HepG2 (cell line): ENCODE data around the gene RNF133. TPM values are rescaled to one million over a fixed set of nuclear protein-coding genes. Genes with fewer than 3 reads are reported as not detected.

ENCODE experiments used
- ATF7 ChIP-seq, 2 experiments: fragments of 450-650 bp in 1 of 2; sonication (generic) in 1 of 2; formaldehyde crosslinking in 1 of 2; IDR thresholded peaks; 2 replicates each; pipeline versions ENCODE4 v1.4.0 to v1.6.1; 2016 to 2020; ENCODE audit warnings: antibody characterized with exemption in 1 of 2, mild to moderate bottlenecking in 1 of 2, missing genetic modification reagents in 1 of 2
- DPF2 ChIP-seq: sonication (generic); formaldehyde crosslinking; IDR thresholded peaks from 2 replicates; pipeline ENCODE4 v1.4.0; 2020; ENCODE audit warnings: mild to moderate bottlenecking, low read depth, missing genetic modification reagents, borderline replicate concordance
- HHEX ChIP-seq: IDR thresholded peaks from 2 replicates; pipeline ENCODE4 v1.6.1; 2016; ENCODE audit warnings: control low read depth
- HOMEZ ChIP-seq: IDR thresholded peaks from 2 replicates; pipeline ENCODE4 v1.6.1; 2016; ENCODE audit warnings: low read depth
- MNT ChIP-seq: fragments of 450-650 bp; IDR thresholded peaks from 2 replicates; pipeline ENCODE4 v1.6.1; 2016
- NKX3-1 ChIP-seq: sonication (generic); formaldehyde crosslinking; IDR thresholded peaks from 2 replicates; pipeline ENCODE4 v1.5.0; 2020; ENCODE audit warnings: missing genetic modification reagents
- SP5 ChIP-seq: IDR thresholded peaks from 2 replicates; pipeline ENCODE4 v1.6.1; 2016; ENCODE audit warnings: low read depth, borderline replicate concordance
- TEAD3 ChIP-seq: optimal IDR thresholded peaks from 2 replicates; pipeline ENCODE3; 2016; ENCODE audit warnings: borderline replicate concordance
- ZNF275 ChIP-seq: sonication (generic); formaldehyde crosslinking; IDR thresholded peaks from 2 replicates; pipeline ENCODE4 v1.8.0; 2022; ENCODE audit warnings: missing genetic modification reagents, mild to moderate bottlenecking, inconsistent platforms, borderline replicate concordance
- ZNF772 ChIP-seq: sonication (generic); formaldehyde crosslinking; IDR thresholded peaks from 2 replicates; pipeline ENCODE4 v1.5.0; 2020; ENCODE audit warnings: mild to moderate bottlenecking, missing genetic modification reagents
- polyA plus RNA-seq, 8 experiments: library from polyadenylated mRNA; depleted of rRNA in 3 of 8; stranded (reverse) in 7 of 8; unstranded in 1 of 8; fragments of >200 nt; fragmentation: Illumina TruSeq in 4 of 8; extraction: Trizol in 4 of 8; gene quantifications; 2 replicates each; pipeline versions ENCODE4 v1.2.1 to v1.2.3, GENCODE V29; 2011 to 2016; ENCODE audit warnings: low read depth in 4 of 8, missing spikeins in 1 of 8, mixed read lengths in 1 of 8; ENCODE audit not compliant: insufficient read depth in 1 of 8
- total RNA-seq, 5 experiments: library from RNA; depleted of rRNA; stranded (reverse); fragments of >200 nt; fragmentation: Illumina TruSeq; extraction: Trizol; gene quantifications; 2 replicates each; pipeline ENCODE4 v1.2.3, GENCODE V29; 2016; ENCODE audit warnings: low read depth in 1 of 5
- TF ChIP-seq, protein P1 (sequence below): sonication (generic); formaldehyde crosslinking; IDR thresholded peaks from 2 replicates; pipeline ENCODE4 v1.4.0; 2020; ENCODE audit warnings: missing genetic modification reagents, low read depth, mild to moderate bottlenecking, borderline replicate concordance
- TF ChIP-seq, protein P2 (sequence below): sonication (generic); formaldehyde crosslinking; IDR thresholded peaks from 2 replicates; pipeline ENCODE4 v1.5.1; 2020; ENCODE audit warnings: mild to moderate bottlenecking, missing genetic modification reagents
- TF ChIP-seq, protein P3 (sequence below): sonication (generic); formaldehyde crosslinking; IDR thresholded peaks from 2 replicates; pipeline ENCODE4 v1.4.0; 2020; ENCODE audit warnings: missing genetic modification reagents

The RNF133 gene
- total and polyA plus RNA-seq, 2 of the 13 experiments (the other 11 are each of a cell fraction or from before 2014, with no cell fraction given): 0.13 to 1.00 TPM

DNA sequence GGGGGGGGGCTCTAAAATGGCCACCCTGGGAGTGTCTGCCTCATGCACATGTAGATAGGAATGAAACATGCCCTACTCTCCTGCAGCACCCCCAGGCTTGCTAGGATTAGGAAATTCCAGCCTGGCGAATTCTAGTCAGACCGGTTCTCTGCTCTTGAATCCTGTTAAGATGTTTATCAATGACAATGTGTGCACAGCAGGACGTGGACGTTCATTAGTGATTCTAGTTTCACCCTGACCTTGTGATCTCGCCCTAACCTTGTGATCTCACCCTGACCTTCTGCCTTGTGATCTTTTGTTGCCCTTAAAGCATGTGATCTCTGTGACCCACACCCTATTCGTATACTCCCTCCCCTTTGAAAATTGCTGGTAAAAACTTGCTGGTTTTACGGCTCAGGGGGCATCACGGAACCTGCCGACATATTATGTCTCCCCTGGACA is 19.6 kb downstream of the RNF133 start (continued):
- TF ChIP-seq HOMEZ (CRISPR knock-in tag): peak; percentile 98
- TF ChIP-seq NKX3-1 (CRISPR knock-in tag): peak; percentile 44; the same call in 1 of the 2 replicates
- TF ChIP-seq ATF7 (IDR thresholded peaks at IDR 0.05): peak; percentile 84
- TF ChIP-seq ATF7 (CRISPR knock-in tag; IDR thresholded peaks at IDR 0.05): peak; percentile 90
- TF ChIP-seq, protein P1, sequence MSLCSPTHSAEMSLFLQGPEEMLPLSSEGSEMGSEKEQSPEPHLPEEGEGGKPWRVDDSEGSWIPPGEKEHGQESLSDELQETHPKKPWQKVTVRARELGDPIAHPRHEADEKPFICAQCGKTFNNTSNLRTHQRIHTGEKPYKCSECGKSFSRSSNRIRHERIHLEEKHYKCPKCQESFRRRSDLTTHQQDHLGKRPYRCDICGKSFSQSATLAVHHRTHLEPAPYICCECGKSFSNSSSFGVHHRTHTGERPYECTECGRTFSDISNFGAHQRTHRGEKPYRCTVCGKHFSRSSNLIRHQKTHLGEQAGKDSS (CRISPR knock-in tag): peak; percentile 34; the same call in 1 of the 2 replicates
- TF ChIP-seq MNT: peak; percentile 53
- TF ChIP-seq, protein P2, sequence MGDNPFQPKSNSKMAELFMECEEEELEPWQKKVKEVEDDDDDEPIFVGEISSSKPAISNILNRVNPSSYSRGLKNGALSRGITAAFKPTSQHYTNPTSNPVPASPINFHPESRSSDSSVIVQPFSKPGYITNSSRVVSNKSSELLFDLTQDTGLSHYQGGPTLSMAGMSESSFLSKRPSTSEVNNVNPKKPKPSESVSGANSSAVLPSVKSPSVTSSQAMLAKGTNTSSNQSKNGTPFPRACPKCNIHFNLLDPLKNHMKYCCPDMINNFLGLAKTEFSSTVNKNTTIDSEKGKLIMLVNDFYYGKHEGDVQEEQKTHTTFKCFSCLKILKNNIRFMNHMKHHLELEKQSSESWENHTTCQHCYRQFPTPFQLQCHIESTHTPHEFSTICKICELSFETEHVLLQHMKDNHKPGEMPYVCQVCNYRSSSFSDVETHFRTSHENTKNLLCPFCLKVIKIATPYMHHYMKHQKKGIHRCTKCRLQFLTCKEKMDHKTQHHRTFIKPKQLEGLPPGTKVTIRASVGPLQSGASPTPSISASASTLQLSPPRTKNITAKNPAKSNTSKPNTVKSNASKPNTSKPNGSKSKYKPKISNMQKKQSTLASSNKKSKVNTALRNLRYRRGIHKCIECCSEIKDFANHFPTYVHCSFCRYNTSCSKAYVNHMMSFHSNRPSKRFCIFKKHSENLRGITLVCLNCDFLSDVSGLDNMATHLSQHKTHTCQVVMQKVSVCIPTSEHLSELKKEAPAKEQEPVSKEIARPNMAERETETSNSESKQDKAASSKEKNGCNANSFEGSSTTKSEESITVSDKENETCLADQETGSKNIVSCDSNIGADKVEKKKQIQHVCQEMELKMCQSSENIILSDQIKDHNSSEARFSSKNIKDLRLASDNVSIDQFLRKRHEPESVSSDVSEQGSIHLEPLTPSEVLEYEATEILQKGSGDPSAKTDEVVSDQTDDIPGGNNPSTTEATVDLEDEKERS (CRISPR knock-in tag): peak; percentile 27; the same call in 1 of the 2 replicates
- TF ChIP-seq HHEX (CRISPR knock-in tag): peak; percentile 76
- peak; percentile 83; the same call in 1 of the 2 replicates for TF ChIP-seq DPF2 (CRISPR knock-in tag)
- TF ChIP-seq ZNF772 (CRISPR knock-in tag): peak; percentile 36; the same call in 1 of the 2 replicates
- TF ChIP-seq SP5 (CRISPR knock-in tag): peak; percentile 48; the same call in 1 of the 2 replicates
- TF ChIP-seq ZNF275: 0 out of 2 replicates have a peak, but pooled peaks have one; percentile 55
- TF ChIP-seq, protein P3, sequence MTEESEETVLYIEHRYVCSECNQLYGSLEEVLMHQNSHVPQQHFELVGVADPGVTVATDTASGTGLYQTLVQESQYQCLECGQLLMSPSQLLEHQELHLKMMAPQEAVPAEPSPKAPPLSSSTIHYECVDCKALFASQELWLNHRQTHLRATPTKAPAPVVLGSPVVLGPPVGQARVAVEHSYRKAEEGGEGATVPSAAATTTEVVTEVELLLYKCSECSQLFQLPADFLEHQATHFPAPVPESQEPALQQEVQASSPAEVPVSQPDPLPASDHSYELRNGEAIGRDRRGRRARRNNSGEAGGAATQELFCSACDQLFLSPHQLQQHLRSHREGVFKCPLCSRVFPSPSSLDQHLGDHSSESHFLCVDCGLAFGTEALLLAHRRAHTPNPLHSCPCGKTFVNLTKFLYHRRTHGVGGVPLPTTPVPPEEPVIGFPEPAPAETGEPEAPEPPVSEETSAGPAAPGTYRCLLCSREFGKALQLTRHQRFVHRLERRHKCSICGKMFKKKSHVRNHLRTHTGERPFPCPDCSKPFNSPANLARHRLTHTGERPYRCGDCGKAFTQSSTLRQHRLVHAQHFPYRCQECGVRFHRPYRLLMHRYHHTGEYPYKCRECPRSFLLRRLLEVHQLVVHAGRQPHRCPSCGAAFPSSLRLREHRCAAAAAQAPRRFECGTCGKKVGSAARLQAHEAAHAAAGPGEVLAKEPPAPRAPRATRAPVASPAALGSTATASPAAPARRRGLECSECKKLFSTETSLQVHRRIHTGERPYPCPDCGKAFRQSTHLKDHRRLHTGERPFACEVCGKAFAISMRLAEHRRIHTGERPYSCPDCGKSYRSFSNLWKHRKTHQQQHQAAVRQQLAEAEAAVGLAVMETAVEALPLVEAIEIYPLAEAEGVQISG (CRISPR knock-in tag): peak; percentile 62; the same call in 1 of the 2 replicates
- peak; percentile 75 for TF ChIP-seq TEAD3
